CD4-positive, alpha-beta memory T cell (primary cell): ENCODE data around the gene SUGCT. TPM values are rescaled to one million over a fixed set of nuclear protein-coding genes. Genes with fewer than 3 reads are reported as not detected.
"Not testable (repeated sequence)": the region's sequence is repeated elsewhere in the genome, so short reads cannot be mapped to it uniquely, and the experiment has no call there.

ENCODE experiments used
- CTCF ChIA-PET: fragments of 350-600 bp; sonication (Branson Sonifier 250); formaldehyde crosslinking; loops from one replicate; lab custom pipeline; 2021; ENCODE audit warnings: inconsistent platforms; ENCODE audit not compliant: partially characterized antibody; lab: Charles Lee
- POLR2A ChIA-PET: fragments of 350-600 bp; sonication (Branson Sonifier 250); formaldehyde crosslinking; loops from one replicate; lab custom pipeline; 2021; ENCODE audit not compliant: partially characterized antibody; lab: Charles Lee
- DNase-seq, 5 donors: peaks; one replicate each; pipeline versions ENCODE4 v3.0.0 to v3.0.0-alpha.2; 2020 to 2022; ENCODE audit warnings: mixed read lengths in 1 of 5
- H3K27ac ChIP-seq: one replicate; pipeline ENCODE4 v1.7.0; 2013; ENCODE audit warnings: low read depth, low read length
- H3K27me3 ChIP-seq: 2 replicates; pipeline ENCODE4 v1.7.0; 2013; ENCODE audit warnings: mild to moderate bottlenecking, low read length, moderate library complexity; ENCODE audit not compliant: insufficient read depth
- H3K36me3 ChIP-seq: 2 replicates; pipeline ENCODE4 v1.7.0; 2013; ENCODE audit warnings: mild to moderate bottlenecking, low read length, moderate library complexity; ENCODE audit not compliant: insufficient read depth
- H3K4me1 ChIP-seq: 2 replicates; pipeline ENCODE4 v1.7.0; 2013; ENCODE audit warnings: mild to moderate bottlenecking, low read length, moderate library complexity; ENCODE audit not compliant: insufficient read depth
- H3K4me3 ChIP-seq, 2 donors: one replicate each; pipeline ENCODE4 v1.7.0; 2013; ENCODE audit warnings: low read length in 2 of 2, mild to moderate bottlenecking in 1 of 2
- H3K9me3 ChIP-seq, 2 donors: one replicate each; pipeline ENCODE4 v1.7.0; 2013; ENCODE audit warnings: low read length in 2 of 2, control low read depth in 1 of 2; ENCODE audit not compliant: control insufficient read depth in 1 of 2
- H3K27ac Mint-ChIP-seq, 7 donors: one replicate each; pipeline ENCODE4 v1.8.0; 2020 to 2021; ENCODE audit warnings: mixed read lengths in 7 of 7, mild to moderate bottlenecking in 6 of 7, inconsistent platforms in 3 of 7, moderate library complexity in 3 of 7
- H3K27me3 Mint-ChIP-seq, 2 donors: one replicate each; pipeline ENCODE4 v1.8.0; 2020 to 2021; ENCODE audit warnings: mixed read lengths in 2 of 2
- H3K36me3 Mint-ChIP-seq, 2 donors: one replicate each; pipeline ENCODE4 v1.8.0; 2020 to 2021; ENCODE audit warnings: mixed read lengths in 2 of 2, inconsistent platforms in 1 of 2, mild to moderate bottlenecking in 1 of 2
- H3K4me1 Mint-ChIP-seq, 4 donors: one replicate each; pipeline ENCODE4 v1.8.0; 2020 to 2021; ENCODE audit warnings: mixed read lengths in 4 of 4, mild to moderate bottlenecking in 1 of 4
- H3K4me3 Mint-ChIP-seq, 8 donors: one replicate each; pipeline ENCODE4 v1.8.0; 2020 to 2021; ENCODE audit warnings: mixed read lengths in 8 of 8, mild to moderate bottlenecking in 7 of 8, moderate library complexity in 6 of 8, inconsistent platforms in 3 of 8
- H3K9me3 Mint-ChIP-seq, 8 donors: one replicate each; pipeline ENCODE4 v1.8.0; 2020 to 2021; ENCODE audit warnings: mixed read lengths in 8 of 8, mild to moderate bottlenecking in 5 of 8, inconsistent platforms in 3 of 8, moderate library complexity in 1 of 8
- intact Hi-C: fragments of 100-400 bp; cut with micrococcal nuclease; formaldehyde crosslinking; loops from one replicate; pipeline ENCODE4 v1.15.1; 2023
- polyA plus RNA-seq, 2 donors: library from polyadenylated mRNA; unstranded; fragments of 300-500 nt; fragmentation: Illumina TruSeq; gene quantifications; one replicate each; pipeline ENCODE4 v1.2.3, GENCODE V29; 2021
- total RNA-seq, 2 experiments: library from RNA; stranded (reverse); gene quantifications; one replicate each; pipeline ENCODE4 v1.2.3, GENCODE V29; 2021

Gene SUGCT
- total and polyA plus RNA-seq, 4 experiments from 2014 or later = 0.41 to 4.4 (median 1.2) TPM

DNA sequence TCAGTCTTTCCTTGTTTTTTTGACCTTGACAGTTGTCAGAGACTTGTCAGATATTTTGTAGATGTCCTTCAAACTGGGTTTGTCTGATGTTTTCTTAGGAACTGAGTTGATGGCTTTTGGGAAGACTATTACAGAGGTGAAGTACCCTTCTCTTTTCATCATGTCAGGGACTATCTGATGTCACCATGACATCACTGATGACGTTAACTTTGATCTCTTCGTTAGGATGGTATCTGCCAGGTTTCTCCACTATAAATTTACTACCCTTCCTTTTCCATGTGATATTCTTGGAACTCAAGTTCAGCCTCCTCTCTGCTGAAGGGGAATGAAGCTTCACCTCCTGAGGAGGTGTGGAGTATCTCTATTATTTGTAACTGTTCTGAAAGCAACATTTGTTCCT is 78.5 kb downstream of the SUGCT start:
- no peaks in the 10 kb centered on the region for H3K27me3 ChIP-seq
- Mint-ChIP-seq H3K4me3 (no peak overlapping the region), H3K4me1 (no peaks in the 10 kb centered on the region), H3K27me3 (no peaks in the 10 kb centered on the region), H3K36me3 (no peaks in the 10 kb centered on the region), H3K9me3 (no peaks in the 10 kb centered on the region), H3K27ac (no peak overlapping the region)
- H3K4me1 ChIP-seq = no peaks in the 10 kb centered on the region
- H3K9me3 ChIP-seq = no peaks in the 10 kb centered on the region
- ChIA-PET POLR2A (no interaction called here), CTCF (no interaction called here)
- H3K27ac ChIP-seq = no peak overlapping the region
- no peak for DNase-seq
- H3K4me3 ChIP-seq = no peak overlapping the region
- no peaks in the 10 kb centered on the region for H3K36me3 ChIP-seq
- intact Hi-C loops = no loop called here

GRCh38 chr7:40213856-40214255 is 79.1 kb downstream of the SUGCT start:
- no peaks in the 10 kb centered on the region for H3K4me1 ChIP-seq
- ChIA-PET POLR2A (no interaction called here), CTCF (no interaction called here)
- no peak overlapping the region for H3K27ac Mint-ChIP-seq
- H3K27ac ChIP-seq = no peak overlapping the region
- H3K9me3 ChIP-seq = no peaks in the 10 kb centered on the region
- no peaks in the 10 kb centered on the region for H3K27me3 ChIP-seq
- no peak overlapping the region for H3K4me3 Mint-ChIP-seq
- DNase-seq = no peak
- no peaks in the 10 kb centered on the region for H3K36me3 ChIP-seq
- intact Hi-C loops = no loop called here
- H3K9me3 Mint-ChIP-seq = no peaks in the 10 kb centered on the region
- H3K4me3 ChIP-seq = no peak overlapping the region
- no peaks in the 10 kb centered on the region for H3K27me3 Mint-ChIP-seq
- no peaks in the 10 kb centered on the region for H3K4me1 Mint-ChIP-seq
- H3K36me3 Mint-ChIP-seq = no peaks in the 10 kb centered on the region

- H3K4me1 Mint-ChIP-seq, CTCF ChIA-PET, POLR2A ChIA-PET, H3K9me3 ChIP-seq, intact Hi-C loops, H3K27ac Mint-ChIP-seq, H3K27me3 Mint-ChIP-seq, H3K36me3 Mint-ChIP-seq, H3K4me1 ChIP-seq, DNase-seq, H3K36me3 ChIP-seq, H3K27ac ChIP-seq, H3K4me3 Mint-ChIP-seq, H3K27me3 ChIP-seq, H3K9me3 Mint-ChIP-seq, H3K4me3 ChIP-seq: not testable (repeated sequence)
These were observed 83.8 kb downstream of the SUGCT start for GRCh38 chr7:40218612-40219011.

DNA sequence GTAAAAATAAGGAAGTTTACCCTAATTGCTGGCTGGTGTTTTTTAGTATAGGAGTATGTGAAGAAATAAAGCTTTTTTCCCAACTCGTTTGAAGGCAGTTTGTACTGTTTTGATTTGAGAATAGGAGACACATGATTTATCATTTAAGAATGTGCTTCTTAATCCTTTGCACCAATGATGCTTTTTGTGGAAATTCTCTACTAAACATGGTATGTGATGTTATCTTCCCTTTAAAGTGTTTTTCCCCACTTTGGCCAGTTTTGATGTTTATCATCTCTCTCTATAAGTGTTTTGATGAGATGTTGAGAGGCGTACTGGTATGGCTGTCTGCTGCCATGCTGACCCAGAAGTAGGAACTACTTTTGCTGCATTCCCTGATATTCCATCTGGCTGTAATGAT is 85.1 kb downstream of the SUGCT start:
- H3K27ac ChIP-seq = no peak overlapping the region
- POLR2A ChIA-PET = no interaction called here
- no peaks in the 10 kb centered on the region for H3K9me3 Mint-ChIP-seq
- peaks cover 0 to 3% of the 10 kb centered on the region in 2 donors for H3K27me3 Mint-ChIP-seq
- no peaks in the 10 kb centered on the region for H3K4me1 ChIP-seq
- no peak overlapping the region for H3K4me3 Mint-ChIP-seq
- no peaks in the 10 kb centered on the region for H3K9me3 ChIP-seq
- no peaks in the 10 kb centered on the region for H3K36me3 Mint-ChIP-seq
- no peaks in the 10 kb centered on the region for H3K27me3 ChIP-seq
- CTCF ChIA-PET = no interaction called here
- H3K4me3 ChIP-seq = no peak overlapping the region
- no peak for DNase-seq
- H3K36me3 ChIP-seq = no peaks in the 10 kb centered on the region
- H3K4me1 Mint-ChIP-seq = no peaks in the 10 kb centered on the region
- intact Hi-C loops = no loop called here
- H3K27ac Mint-ChIP-seq = no peak overlapping the region

DNA sequence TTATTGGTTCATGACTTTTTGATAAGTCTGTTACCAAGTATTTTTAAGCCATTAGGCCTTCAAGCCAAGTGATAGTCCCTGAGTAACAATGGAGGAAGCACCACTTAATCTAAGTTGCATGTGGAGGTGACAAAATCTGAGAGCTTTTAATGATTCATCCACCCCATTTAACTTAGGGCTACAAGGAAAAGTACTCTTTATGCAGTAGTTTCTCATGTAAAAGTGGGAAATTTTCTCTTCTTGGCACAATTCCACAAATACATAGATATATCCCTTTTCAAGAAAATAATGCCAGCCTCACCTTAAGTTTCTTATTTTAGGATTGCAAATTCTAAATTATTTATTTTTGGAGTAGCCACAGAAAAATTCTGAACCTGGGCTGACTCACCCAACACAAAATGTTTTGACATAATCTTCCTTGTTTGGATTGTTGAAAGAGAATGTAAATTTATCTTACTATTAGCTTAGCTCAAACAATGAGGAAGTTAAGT is 85.7 kb downstream of the SUGCT start:
- DNase-seq = no peak
- H3K9me3 ChIP-seq = no peaks in the 10 kb centered on the region
- H3K36me3 Mint-ChIP-seq = no peaks in the 10 kb centered on the region
- H3K4me1 ChIP-seq = no peaks in the 10 kb centered on the region
- H3K4me1 Mint-ChIP-seq = no peaks in the 10 kb centered on the region
- ChIA-PET POLR2A (no interaction called here), CTCF (interaction anchor here (2.6 kb wide), 1 partner anchor 12 kb away, joined by 10 read pairs; no protein-coding TSS in a partner anchor)
- no peak overlapping the region for H3K27ac ChIP-seq
- no peaks in the 10 kb centered on the region for H3K27me3 ChIP-seq
- intact Hi-C loops = no loop called here
- H3K4me3 Mint-ChIP-seq = no peak overlapping the region
- no peak overlapping the region for H3K4me3 ChIP-seq
- no peak overlapping the region for H3K27ac Mint-ChIP-seq
- peaks cover 0 to 3% of the 10 kb centered on the region in 2 donors for H3K27me3 Mint-ChIP-seq
- no peaks in the 10 kb centered on the region for H3K36me3 ChIP-seq
- no peaks in the 10 kb centered on the region for H3K9me3 Mint-ChIP-seq

- Mint-ChIP-seq H3K27ac (no peak overlapping the region), H3K36me3 (no peaks in the 10 kb centered on the region), H3K27me3 (peaks cover 0 to 3% of the 10 kb centered on the region in 2 donors), H3K4me1 (no peaks in the 10 kb centered on the region), H3K4me3 (no peak overlapping the region), H3K9me3 (no peaks in the 10 kb centered on the region)
- ChIA-PET POLR2A (no interaction called here), CTCF (interaction anchor here (2.6 kb wide), 1 partner anchor 11 kb away, joined by 10 read pairs; no protein-coding TSS in a partner anchor)
- DNase-seq = no peak
- Histone ChIP-seq H3K27me3 (no peaks in the 10 kb centered on the region), H3K9me3 (no peaks in the 10 kb centered on the region), H3K4me3 (no peak overlapping the region), H3K36me3 (no peaks in the 10 kb centered on the region), H3K4me1 (no peaks in the 10 kb centered on the region), H3K27ac (no peak overlapping the region)
- intact Hi-C loops = no loop called here
These were observed 87.0 kb downstream of the SUGCT start for GRCh38 chr7:40221836-40222235.

DNA sequence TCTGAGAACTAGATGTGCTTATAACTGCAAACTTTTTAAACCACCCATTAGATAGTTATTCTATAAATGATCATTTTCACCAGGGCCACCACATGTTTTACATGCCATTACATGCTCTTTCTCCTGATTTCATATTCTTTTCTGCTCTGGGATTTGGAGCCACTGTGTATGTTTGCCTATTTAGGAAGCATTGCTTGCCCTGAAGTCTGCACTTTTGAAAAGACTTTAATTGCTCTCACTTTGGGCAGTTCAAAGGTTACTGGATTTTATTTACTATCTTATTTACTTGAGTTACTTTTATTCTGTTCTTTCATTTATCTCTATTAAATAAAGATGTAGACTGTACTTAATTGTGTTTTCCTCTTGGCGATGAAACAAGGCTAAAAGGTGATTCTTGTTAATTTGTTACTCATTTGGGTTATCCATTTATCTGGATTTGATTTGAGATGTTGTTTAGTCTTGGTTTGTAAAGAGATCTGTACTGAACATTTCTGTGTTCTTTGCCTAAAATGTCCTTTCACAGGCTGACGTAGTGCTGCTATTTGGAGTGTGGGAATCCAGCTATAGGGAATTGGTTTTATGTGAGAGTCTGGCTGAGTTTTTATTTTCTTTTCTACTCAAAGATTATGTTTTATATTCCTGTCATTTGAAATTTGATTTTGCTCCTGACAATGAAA is 88.8 kb downstream of the SUGCT start:
- POLR2A ChIA-PET = no interaction called here
- peaks cover 0 to 3% of the 10 kb centered on the region in 2 donors for H3K27me3 Mint-ChIP-seq
- H3K9me3 Mint-ChIP-seq = no peaks in the 10 kb centered on the region
- no peak for DNase-seq
- H3K27ac Mint-ChIP-seq = no peak overlapping the region
- Histone ChIP-seq H3K27ac (no peak overlapping the region), H3K36me3 (no peaks in the 10 kb centered on the region), H3K27me3 (no peaks in the 10 kb centered on the region), H3K4me1 (no peaks in the 10 kb centered on the region), H3K4me3 (no peak overlapping the region), H3K9me3 (no peaks in the 10 kb centered on the region)
- H3K4me1 Mint-ChIP-seq = no peaks in the 10 kb centered on the region
- intact Hi-C loops = no loop called here
- CTCF ChIA-PET = no interaction called here
- H3K36me3 Mint-ChIP-seq = no peaks in the 10 kb centered on the region
- no peak overlapping the region for H3K4me3 Mint-ChIP-seq
